ENCODE results near the gene SAC3D1.
"Not testable (repeated sequence)": the region's sequence is repeated elsewhere in the genome, so short reads cannot be mapped to it uniquely, and the experiment has no call there.

SAC3D1 gene

GRCh38 chr11:65040847-65041622, at the start of gene SAC3D1:
TSS of gene SAC3D1 (plus strand) at chr11:65041210. CDS start at chr11:65041293, 83 bp downstream.
- DNase-seq (ENCODE audit: low read depth in 2 of 2) = peak; percentile 64 to 69

GRCh38 chr11:64994318-64994717, 46.7 kb upstream of the SAC3D1 start:
- DNase-seq (ENCODE audit: low read depth in 2 of 2) = no peak

GRCh38 chr11:64996327-64996709, 44.7 kb upstream of the SAC3D1 start:
- DNase-seq (ENCODE audit: low read depth in 2 of 2) = no peak

GRCh38 chr11:64996710-64997380, 44.2 kb upstream of the SAC3D1 start, which contains the start of gene BATF2:
TSS of gene BATF2 (minus strand) at chr11:64996971. CDS start at chr11:64996914, 57 bp downstream.
- DNase-seq (ENCODE audit: low read depth in 2 of 2) = no peak

- no peak for DNase-seq (ENCODE audit: low read depth in 2 of 2)
Observed at GRCh38 chr11:64998141-64998540, 42.9 kb upstream of the SAC3D1 start.

- DNase-seq (ENCODE audit: low read depth in 2 of 2) = no peak
Observed at GRCh38 chr11:64998690-64999431, 42.1 kb upstream of the SAC3D1 start.

- DNase-seq (ENCODE audit: low read depth in 2 of 2) = no peak
Observed at GRCh38 chr11:64999478-64999877, 41.5 kb upstream of the SAC3D1 start.

- DNase-seq (ENCODE audit: low read depth in 2 of 2) = no peak
Observed at GRCh38 chr11:65002706-65003105, 38.3 kb upstream of the SAC3D1 start.

- DNase-seq (ENCODE audit: low read depth in 2 of 2) = no peak
Observed at GRCh38 chr11:65003282-65003681, 37.7 kb upstream of the SAC3D1 start.

- not testable (repeated sequence) for DNase-seq (ENCODE audit: low read depth in 2 of 2)
Observed at GRCh38 chr11:65003968-65004367, 37.0 kb upstream of the SAC3D1 start.

GRCh38 chr11:65008016-65008415, 33.0 kb upstream of the SAC3D1 start:
- DNase-seq (ENCODE audit: low read depth in 2 of 2) = no peak

GRCh38 chr11:65008873-65009272, 32.1 kb upstream of the SAC3D1 start:
- DNase-seq (ENCODE audit: low read depth in 2 of 2) = no peak

GRCh38 chr11:65013130-65013887, 27.7 kb upstream of the SAC3D1 start:
- peak; percentile 81 to 84 for DNase-seq (ENCODE audit: low read depth in 2 of 2)

GRCh38 chr11:65013888-65014725, 26.9 kb upstream of the SAC3D1 start, which contains the start of gene ARL2:
TSS of gene ARL2 (plus strand) at chr11:65014160. CDS start at chr11:65014208, 48 bp downstream.
- DNase-seq (ENCODE audit: low read depth in 2 of 2) = peak; percentile 74 to 78

- DNase-seq (ENCODE audit: low read depth in 2 of 2) = no peak
Observed at GRCh38 chr11:65014726-65015227, 26.2 kb upstream of the SAC3D1 start.

- DNase-seq (ENCODE audit: low read depth in 2 of 2) = no peak
Observed at GRCh38 chr11:65016705-65017104, 24.3 kb upstream of the SAC3D1 start.

GRCh38 chr11:65017937-65018336, 23.1 kb upstream of the SAC3D1 start:
- no peak for DNase-seq (ENCODE audit: low read depth in 2 of 2)

GRCh38 chr11:65019824-65020223, 21.2 kb upstream of the SAC3D1 start:
- no peak for DNase-seq (ENCODE audit: low read depth in 2 of 2)

- DNase-seq (ENCODE audit: low read depth in 2 of 2) = no peak
Observed at GRCh38 chr11:65021003-65021402, 20.0 kb upstream of the SAC3D1 start.

- DNase-seq (ENCODE audit: low read depth in 2 of 2) = no peak
Observed at GRCh38 chr11:65021509-65021908, 19.5 kb upstream of the SAC3D1 start.
